ENCODE results near the gene METTL27. TPM values are rescaled to one million over a fixed set of nuclear protein-coding genes. Genes with fewer than 3 reads are reported as not detected.
"Not testable (repeated sequence)": the region's sequence is repeated elsewhere in the genome, so short reads cannot be mapped to it uniquely, and the experiment has no call there.

METTL27 gene
- total RNA-seq, 2 experiments from 2014 or later, result 0.69 to 0.74 TPM

- DNase-seq (no peak), ATAC-seq (ENCODE audit: low read depth) (peak; percentile 16)
- no peak overlapping the region for H3K4me3 Mint-ChIP-seq
- no peak overlapping the region for H3K27ac Mint-ChIP-seq
- H3K36me3 Mint-ChIP-seq, result no peaks in the 10 kb centered on the region
- H3K27me3 Mint-ChIP-seq, result peaks cover 26% of the 10 kb centered on the region
- POLR2A ChIA-PET, result interaction anchor here (0.6 kb wide), 1 partner anchor 618 kb away, joined by 4 read pairs; no protein-coding TSS in a partner anchor
- H3K9me3 Mint-ChIP-seq, result no peaks in the 10 kb centered on the region
- peaks cover 11% of the 10 kb centered on the region for H3K4me1 Mint-ChIP-seq
Measured at GRCh38 chr7:73858807-73859206, 16.5 kb upstream of the METTL27 start.

- POLR2A ChIA-PET, result no interaction called here
- H3K4me3 Mint-ChIP-seq, result no peak overlapping the region
Measured at GRCh38 chr7:73856941-73857340, 14.6 kb upstream of the METTL27 start.

GRCh38 chr7:73852500-73852899, 10.2 kb upstream of the METTL27 start:
- Mint-ChIP-seq H3K27me3 (peaks cover 25% of the 10 kb centered on the region), H3K4me1 (peaks cover 17% of the 10 kb centered on the region), H3K27ac (no peak overlapping the region), H3K9me3 (no peaks in the 10 kb centered on the region), H3K4me3 (no peak overlapping the region), H3K36me3 (no peaks in the 10 kb centered on the region)
- ATAC-seq (ENCODE audit: low read depth) (no peak), DNase-seq (no peak)
- POLR2A ChIA-PET, result no interaction called here

More at GRCh38 chr7:73856941-73857340, 14.6 kb upstream of the METTL27 start:
- Mint-ChIP-seq H3K4me1 (peaks cover 13% of the 10 kb centered on the region), H3K9me3 (no peaks in the 10 kb centered on the region), H3K27ac (no peak overlapping the region), H3K27me3 (peaks cover 26% of the 10 kb centered on the region), H3K36me3 (no peaks in the 10 kb centered on the region)
- no peak for ATAC-seq (ENCODE audit: low read depth)
- no peak for DNase-seq

GRCh38 chr7:73851410-73852338, 9.4 kb upstream of the METTL27 start:
- H3K4me3 Mint-ChIP-seq, result no peak overlapping the region
- no peaks in the 10 kb centered on the region for H3K36me3 Mint-ChIP-seq
- POLR2A ChIA-PET, result interaction anchor here (0.6 to 0.7 kb wide), 2 partner anchors 10 to 56 kb away, joined by 3 read pairs; partner anchors contain the start of gene METTL27
- DNase-seq (no peak), ATAC-seq (ENCODE audit: low read depth) (peak; percentile 48)
- no peak overlapping the region for H3K27ac Mint-ChIP-seq
- peaks cover 16% of the 10 kb centered on the region for H3K4me1 Mint-ChIP-seq
- H3K9me3 Mint-ChIP-seq, result no peaks in the 10 kb centered on the region
- H3K27me3 Mint-ChIP-seq, result peaks cover 27% of the 10 kb centered on the region

- POLR2A ChIA-PET, result interaction anchor here (0.6 to 0.7 kb wide), 2 partner anchors 9 to 55 kb away, joined by 3 read pairs; partner anchors contain the start of gene METTL27
- H3K36me3 Mint-ChIP-seq, result no peaks in the 10 kb centered on the region
- no peak for DNase-seq
- no peak overlapping the region for H3K27ac Mint-ChIP-seq
- H3K27me3 Mint-ChIP-seq, result peaks cover 23% of the 10 kb centered on the region
- no peaks in the 10 kb centered on the region for H3K9me3 Mint-ChIP-seq
- no peak for ATAC-seq (ENCODE audit: low read depth)
- peaks cover 20% of the 10 kb centered on the region for H3K4me1 Mint-ChIP-seq
- no peak overlapping the region for H3K4me3 Mint-ChIP-seq
Measured at GRCh38 chr7:73850781-73851207, 8.5 kb upstream of the METTL27 start.

- Mint-ChIP-seq H3K4me3 (no peak overlapping the region), H3K4me1 (peaks cover 21% of the 10 kb centered on the region), H3K36me3 (no peaks in the 10 kb centered on the region), H3K9me3 (no peaks in the 10 kb centered on the region), H3K27me3 (peaks cover 22% of the 10 kb centered on the region), H3K27ac (no peak overlapping the region)
- DNase-seq (no peak), ATAC-seq (ENCODE audit: low read depth) (no peak)
- POLR2A ChIA-PET, result no interaction called here
Measured at GRCh38 chr7:73847941-73848723, 5.8 kb upstream of the METTL27 start.

- Mint-ChIP-seq H3K27me3 (peaks cover 16% of the 10 kb centered on the region), H3K4me1 (peaks cover 16% of the 10 kb centered on the region)
- H3K36me3 Mint-ChIP-seq; H3K9me3 Mint-ChIP-seq; H3K4me3 Mint-ChIP-seq; DNase-seq; ATAC-seq (ENCODE audit: low read depth); H3K27ac Mint-ChIP-seq; POLR2A ChIA-PET: not testable (repeated sequence)
Measured at GRCh38 chr7:73845701-73846195, 3.4 kb upstream of the METTL27 start.

- no peak for ATAC-seq (ENCODE audit: low read depth)
- Mint-ChIP-seq H3K27ac (no peak overlapping the region), H3K4me3 (no peak overlapping the region), H3K27me3 (peaks cover 12% of the 10 kb centered on the region), H3K36me3 (no peaks in the 10 kb centered on the region), H3K9me3 (no peaks in the 10 kb centered on the region), H3K4me1 (peaks cover 16% of the 10 kb centered on the region)
- DNase-seq, result no peak
- POLR2A ChIA-PET, result no interaction called here
Measured at GRCh38 chr7:73844848-73845460, 2.6 kb upstream of the METTL27 start.

GRCh38 chr7:73844131-73844547, 1.8 kb upstream of the METTL27 start:
- Mint-ChIP-seq H3K36me3 (no peaks in the 10 kb centered on the region), H3K4me3 (peak overlapping the region; percentile 0), H3K27me3 (peaks cover 10% of the 10 kb centered on the region), H3K9me3 (no peaks in the 10 kb centered on the region), H3K27ac (peak overlapping the region; percentile 5), H3K4me1 (peaks cover 13% of the 10 kb centered on the region)
- no peak for DNase-seq
- no peak for ATAC-seq (ENCODE audit: low read depth)
- POLR2A ChIA-PET, result no interaction called here

- H3K27ac Mint-ChIP-seq, result no peak overlapping the region
- no peaks in the 10 kb centered on the region for H3K9me3 Mint-ChIP-seq
- H3K4me1 Mint-ChIP-seq, result peaks cover 14% of the 10 kb centered on the region
- peaks cover 7% of the 10 kb centered on the region for H3K27me3 Mint-ChIP-seq
- peak overlapping the region; percentile 87 for H3K4me3 Mint-ChIP-seq
- DNase-seq (no peak), ATAC-seq (ENCODE audit: low read depth) (no peak)
- no peaks in the 10 kb centered on the region for H3K36me3 Mint-ChIP-seq
- POLR2A ChIA-PET, result interaction anchor here (0.9 kb wide), 1 partner anchor 10 kb away, joined by 3 read pairs; no protein-coding TSS in a partner anchor
Measured at GRCh38 chr7:73841689-73842066, 638 bp downstream of the METTL27 start.

GRCh38 chr7:73840715-73841379, 1.5 kb downstream of the METTL27 start:
- H3K27ac Mint-ChIP-seq, result peak overlapping the region; percentile 61
- no peaks in the 10 kb centered on the region for H3K36me3 Mint-ChIP-seq
- POLR2A ChIA-PET, result no interaction called here
- H3K27me3 Mint-ChIP-seq, result peaks cover 5% of the 10 kb centered on the region
- ATAC-seq (ENCODE audit: low read depth) (no peak), DNase-seq (no peak)
- peaks cover 10% of the 10 kb centered on the region for H3K4me1 Mint-ChIP-seq
- H3K9me3 Mint-ChIP-seq, result no peaks in the 10 kb centered on the region
- H3K4me3 Mint-ChIP-seq, result no peak overlapping the region

GRCh38 chr7:73839743-73840714, 2.3 kb downstream of the METTL27 start:
- Mint-ChIP-seq H3K27ac (no peak overlapping the region), H3K36me3 (no peaks in the 10 kb centered on the region), H3K27me3 (peaks cover 4% of the 10 kb centered on the region), H3K4me3 (no peak overlapping the region), H3K4me1 (peaks cover 9% of the 10 kb centered on the region), H3K9me3 (no peaks in the 10 kb centered on the region)
- POLR2A ChIA-PET, result no interaction called here
- DNase-seq, result no peak
- ATAC-seq (ENCODE audit: low read depth), result no peak

All from activated naive CD8-positive, alpha-beta T cell treated with anti-CD3 and anti-CD28 coated beads, Interleukin-2, amount 10 ng/mL, durations not matched to agents 7 days and 5 days (primary cell).